GM12801 (cell line): Measurements from ENCODE around the gene SF3B6.

ENCODE experiments used
- TF ChIP-seq, protein P1 (sequence below): IDR thresholded peaks from one replicate; pipeline ENCODE4 v1.5.1; 2011; ENCODE audit warnings: control low read depth; ENCODE audit not compliant: insufficient read length; ENCODE audit errors: extremely low read depth

SF3B6 gene

DNA sequence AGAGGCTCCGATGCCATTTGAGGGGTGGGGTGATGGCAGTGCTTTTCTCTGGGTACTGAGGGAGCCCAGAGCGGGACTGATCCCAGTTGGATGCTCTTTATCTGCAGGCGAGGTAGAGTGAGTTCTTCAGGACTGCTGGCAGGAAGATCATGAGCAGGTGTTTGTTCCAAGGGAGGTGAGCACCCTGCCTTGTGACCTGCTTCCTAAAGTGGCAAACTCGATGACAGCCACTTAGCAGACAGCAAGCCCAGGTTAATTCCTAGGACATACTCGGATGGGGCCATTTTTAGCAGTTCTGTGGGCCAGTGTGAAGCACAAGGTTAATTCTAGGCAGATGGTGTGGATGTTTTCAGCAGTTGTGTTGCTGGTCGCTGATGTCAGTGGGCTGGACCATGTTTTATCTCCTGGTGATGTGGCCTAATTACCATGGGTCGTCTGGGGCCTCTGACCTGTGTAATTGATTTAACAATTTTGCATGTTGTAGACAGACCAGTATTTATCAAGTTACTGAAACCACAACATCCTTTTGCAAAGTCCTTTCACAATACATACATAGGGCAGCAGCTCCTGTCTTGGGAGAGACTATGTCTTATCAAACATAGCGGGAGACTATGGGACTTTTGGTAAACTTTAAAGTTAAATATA is 21.6 kb downstream of the SF3B6 start:
- TF ChIP-seq, protein P1, sequence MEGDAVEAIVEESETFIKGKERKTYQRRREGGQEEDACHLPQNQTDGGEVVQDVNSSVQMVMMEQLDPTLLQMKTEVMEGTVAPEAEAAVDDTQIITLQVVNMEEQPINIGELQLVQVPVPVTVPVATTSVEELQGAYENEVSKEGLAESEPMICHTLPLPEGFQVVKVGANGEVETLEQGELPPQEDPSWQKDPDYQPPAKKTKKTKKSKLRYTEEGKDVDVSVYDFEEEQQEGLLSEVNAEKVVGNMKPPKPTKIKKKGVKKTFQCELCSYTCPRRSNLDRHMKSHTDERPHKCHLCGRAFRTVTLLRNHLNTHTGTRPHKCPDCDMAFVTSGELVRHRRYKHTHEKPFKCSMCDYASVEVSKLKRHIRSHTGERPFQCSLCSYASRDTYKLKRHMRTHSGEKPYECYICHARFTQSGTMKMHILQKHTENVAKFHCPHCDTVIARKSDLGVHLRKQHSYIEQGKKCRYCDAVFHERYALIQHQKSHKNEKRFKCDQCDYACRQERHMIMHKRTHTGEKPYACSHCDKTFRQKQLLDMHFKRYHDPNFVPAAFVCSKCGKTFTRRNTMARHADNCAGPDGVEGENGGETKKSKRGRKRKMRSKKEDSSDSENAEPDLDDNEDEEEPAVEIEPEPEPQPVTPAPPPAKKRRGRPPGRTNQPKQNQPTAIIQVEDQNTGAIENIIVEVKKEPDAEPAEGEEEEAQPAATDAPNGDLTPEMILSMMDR = no peak

DNA sequence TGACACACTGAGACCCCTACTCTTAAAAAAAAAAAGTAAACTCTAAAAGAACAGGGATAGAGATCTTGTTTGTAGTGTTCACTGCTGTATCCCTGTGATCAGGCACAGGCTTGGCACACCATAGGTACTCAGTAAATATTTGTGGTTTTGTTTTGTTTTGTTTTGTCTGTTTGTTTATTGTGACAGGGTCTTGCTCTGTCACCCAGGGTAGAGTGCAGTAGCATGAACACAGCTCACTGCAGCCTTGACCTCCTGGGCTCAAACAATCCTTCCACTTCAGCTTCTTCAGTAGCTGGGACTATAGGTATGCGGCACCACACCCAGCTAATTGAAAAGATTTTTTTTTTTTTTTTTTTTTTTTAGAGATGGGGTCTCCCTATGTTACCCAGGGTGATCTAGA is 23.2 kb downstream of the SF3B6 start:
- TF ChIP-seq, protein P1 = no peak

GRCh38 chr2:24051833-24052232 is 24.3 kb downstream of the SF3B6 start:
- TF ChIP-seq, protein P1 = no peak

DNA sequence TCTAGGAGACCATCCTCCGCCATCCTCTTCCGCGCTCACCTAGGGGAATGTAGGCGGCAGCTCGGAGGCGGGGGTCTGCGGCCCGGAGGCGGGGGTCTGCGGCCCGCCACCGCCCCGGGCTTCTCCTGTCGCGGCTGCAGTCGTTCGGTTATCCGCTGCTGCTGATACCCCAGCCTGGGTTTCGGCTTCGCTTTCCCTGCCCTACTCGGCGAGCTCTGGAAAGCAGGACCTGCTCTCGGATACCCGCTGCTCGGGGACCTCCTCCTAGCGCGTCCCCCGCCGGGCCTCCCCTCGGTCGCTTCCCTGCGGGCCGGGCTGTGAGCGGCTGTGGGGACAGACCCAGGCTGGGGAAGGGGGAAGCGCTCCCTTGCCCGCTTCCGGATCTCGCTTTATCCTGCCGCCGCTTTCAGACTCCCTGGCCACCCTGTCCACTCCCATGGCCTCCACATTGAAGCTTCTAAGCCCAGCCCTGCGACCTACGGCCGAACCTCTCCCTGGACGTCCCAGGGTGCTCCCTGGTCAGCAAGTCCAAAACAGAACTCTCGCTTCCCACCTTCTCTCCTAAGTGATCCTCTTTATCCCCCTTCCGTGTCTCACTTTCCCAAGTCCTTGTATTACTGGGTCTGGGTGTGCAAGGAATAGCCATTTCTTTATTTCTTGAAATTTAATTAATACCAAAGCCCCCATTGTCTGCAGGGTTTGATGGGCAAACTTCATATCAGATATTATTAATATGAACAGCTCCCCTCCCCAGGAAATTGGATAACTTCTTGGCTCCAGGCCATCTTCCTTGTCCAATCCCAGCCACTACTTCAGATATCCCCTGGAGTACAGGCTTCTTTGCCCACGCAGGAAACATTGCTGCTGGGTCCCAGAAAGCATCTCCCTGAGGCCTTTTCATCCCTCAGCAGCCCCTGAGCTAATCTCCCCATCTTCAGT is 25.8 kb downstream of the SF3B6 start:
- TF ChIP-seq, protein P1 = no peak

DNA sequence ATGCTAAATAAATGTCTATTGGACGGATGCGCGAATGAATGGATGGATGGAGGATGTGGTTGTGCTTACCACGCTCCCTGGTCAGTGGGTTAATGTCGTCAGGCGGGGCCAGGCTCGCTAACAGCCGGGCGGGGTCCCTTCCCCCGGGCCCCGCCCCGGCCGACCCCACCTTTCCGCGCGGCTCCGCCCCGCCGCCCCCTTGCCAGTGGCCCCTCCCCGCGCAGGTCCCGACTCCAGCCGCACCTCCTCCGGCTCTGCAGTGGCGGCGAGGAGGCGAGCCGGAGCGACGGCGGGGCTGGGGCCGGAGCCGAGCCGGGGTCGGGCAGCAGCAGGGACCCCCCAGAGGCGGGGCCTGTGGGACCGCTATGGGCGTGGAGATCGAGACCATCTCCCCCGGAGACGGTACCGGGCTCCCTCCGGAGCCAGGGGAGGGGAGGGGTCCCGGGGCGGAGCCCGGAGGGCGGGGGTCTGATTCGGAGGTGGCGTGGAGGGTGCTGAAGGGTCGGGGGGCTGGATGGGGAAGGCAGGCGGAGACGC is 26.6 kb downstream of the SF3B6 start, which contains the start of gene FKBP1B:
Gene FKBP1B, plus strand, starts transcription at position 257 of the 537 bp plus-strand sequence. Its CDS starts 109 bp downstream, at position 366.
- TF ChIP-seq, protein P1 = no peak

GRCh38 chr2:24048769-24049484 is 27.2 kb downstream of the SF3B6 start:
- TF ChIP-seq, protein P1 = no peak

DNA sequence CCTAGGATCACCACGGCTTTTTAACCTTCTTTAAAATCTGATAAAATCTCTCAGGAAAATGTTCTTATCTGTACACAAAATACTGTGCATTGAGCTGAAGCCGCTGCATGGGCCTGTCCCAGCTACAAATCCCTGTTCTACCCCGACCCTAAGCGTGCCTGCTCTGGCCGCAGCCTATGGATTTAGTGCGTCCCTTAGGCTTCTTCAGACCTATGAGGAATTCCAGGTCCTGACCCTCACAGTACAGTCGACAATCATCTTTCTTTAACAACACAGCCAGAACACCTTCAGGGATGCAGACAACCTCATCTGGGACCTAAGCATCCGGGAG is 28.5 kb downstream of the SF3B6 start:
- TF ChIP-seq, protein P1 = no peak
